ENCODE results near the gene MMP21. TPM values are rescaled to one million over a fixed set of nuclear protein-coding genes. Genes with fewer than 3 reads are reported as not detected.

MMP21 gene
- total and polyA plus RNA-seq, 2 experiments from 2014 or later, result not detected

GRCh38 chr10:125721035-125721434 is 54.6 kb downstream of the MMP21 start:
- no peaks in the 10 kb centered on the region for H3K27me3 ChIP-seq (ENCODE audit: insufficient read depth)

GRCh38 chr10:125720002-125720382 is 55.6 kb downstream of the MMP21 start:
- Histone ChIP-seq H3K27ac (ENCODE audit: low read depth) (peak overlapping the region; percentile 82), H3K9me2 (ENCODE audit: insufficient read depth) (no peaks in the 10 kb centered on the region), H3K4me1 (ENCODE audit: insufficient read depth) (peaks cover 6% of the 10 kb centered on the region; the same call in 1 of the 2 replicates), H3K4me3 (peak overlapping the region; percentile 96), H3K4me2 (peak overlapping the region; percentile 96), H4K20me1 (replicated peaks; ENCODE audit: insufficient read depth) (0 out of 2 replicates have a peak, but pooled peaks cover 6% of the 10 kb centered on the region), H3K27me3 (ENCODE audit: insufficient read depth) (no peaks in the 10 kb centered on the region), H2AFZ (peak overlapping the region; percentile 66; the same call in 1 of the 2 replicates), H3F3A (replicated peaks; ENCODE audit: low read depth) (no peaks in the 10 kb centered on the region), H3K36me3 (ENCODE audit: insufficient read depth) (peaks cover 31% of the 10 kb centered on the region), H3K79me2 (replicated peaks; ENCODE audit: insufficient read depth) (peaks cover 32% of the 10 kb centered on the region)
- no peak for TF ChIP-seq POLR2AphosphoS5 (IDR thresholded peaks at IDR 0.05; ENCODE audit: low read depth)
- no peak for TF ChIP-seq CREB1 (CRISPR knock-in tag; IDR thresholded peaks at IDR 0.05; ENCODE audit: low read depth)
- TF ChIP-seq JUNB (IDR thresholded peaks at IDR 0.05; ENCODE audit: unreplicated experiment), result no peak
- no peak for TF ChIP-seq CTCF (conservative IDR thresholded peaks at IDR 0.05; ENCODE audit: low read depth in 2 of 2)
- H3K4me3 Mint-ChIP-seq, result peak overlapping the region; percentile 95
- H3K4me1 Mint-ChIP-seq, result peaks cover 7% of the 10 kb centered on the region; the same call in 2 of the 3 replicates
- H3K27ac Mint-ChIP-seq, result peak overlapping the region; percentile 91
- ATAC-seq (no peak), DNase-seq (ENCODE audit: low spot score) (no peak)
- H3K27me3 Mint-ChIP-seq (ENCODE audit: insufficient read depth, low read depth, poor library complexity), result peaks cover 5% of the 10 kb centered on the region
- peaks cover 22% of the 10 kb centered on the region for H3K9me3 Mint-ChIP-seq
- peaks cover 48% of the 10 kb centered on the region for H3K36me3 Mint-ChIP-seq (ENCODE audit: low read depth)

More at GRCh38 chr10:125721035-125721434, 54.6 kb downstream of the MMP21 start:
- H3K9me3 Mint-ChIP-seq, result peaks cover 18% of the 10 kb centered on the region
- H3K4me3 ChIP-seq, result peak overlapping the region; percentile 96
- H3K27me3 Mint-ChIP-seq (ENCODE audit: insufficient read depth, low read depth, poor library complexity), result peaks cover 5% of the 10 kb centered on the region
- peak overlapping the region; percentile 96 for H3K4me2 ChIP-seq
- H3K79me2 ChIP-seq (replicated peaks; ENCODE audit: insufficient read depth), result peaks cover 32% of the 10 kb centered on the region
- no peak for TF ChIP-seq NANOG (IDR thresholded peaks at IDR 0.05; ENCODE audit: borderline replicate concordance)
- no peak for TF ChIP-seq POLR2AphosphoS5 (IDR thresholded peaks at IDR 0.05; ENCODE audit: low read depth)
- TF ChIP-seq STAT1 (IDR thresholded peaks at IDR 0.05; ENCODE audit: unreplicated experiment), result no peak
- H3K27ac Mint-ChIP-seq, result no peak overlapping the region
- H3K4me1 Mint-ChIP-seq, result peaks cover 7% of the 10 kb centered on the region; the same call in 2 of the 3 replicates
- peaks cover 6% of the 10 kb centered on the region; the same call in 1 of the 2 replicates for H3K4me1 ChIP-seq (ENCODE audit: insufficient read depth)
- H2AFZ ChIP-seq, result no peak overlapping the region
- H3F3A ChIP-seq (replicated peaks; ENCODE audit: low read depth), result no peaks in the 10 kb centered on the region
- H3K27ac ChIP-seq (ENCODE audit: low read depth), result no peak overlapping the region
- peak overlapping the region; percentile 95 for H3K4me3 Mint-ChIP-seq
- no peaks in the 10 kb centered on the region for H3K9me2 ChIP-seq (ENCODE audit: insufficient read depth)
- peaks cover 39% of the 10 kb centered on the region for H3K36me3 ChIP-seq (ENCODE audit: insufficient read depth)
- 0 out of 2 replicates have a peak, but pooled peaks cover 6% of the 10 kb centered on the region for H4K20me1 ChIP-seq (replicated peaks; ENCODE audit: insufficient read depth)
- ATAC-seq (no peak), DNase-seq (ENCODE audit: low spot score) (no peak)
- peaks cover 54% of the 10 kb centered on the region for H3K36me3 Mint-ChIP-seq (ENCODE audit: low read depth)

GRCh38 chr10:125719173-125720001 is 56.2 kb downstream of the MMP21 start, which contains the start of gene EDRF1:
TSS of gene EDRF1 (plus strand) at chr10:125719709. CDS start at chr10:125719808, 99 bp downstream.
- Mint-ChIP-seq H3K27ac (peak within 1 kb of the TSS; percentile 99), H3K9me3 (peaks cover 22% of the 10 kb centered on the region), H3K27me3 (ENCODE audit: insufficient read depth, low read depth, poor library complexity) (peaks cover 5% of the 10 kb centered on the region), H3K4me3 (peak within 1 kb of the TSS; percentile 95), H3K36me3 (ENCODE audit: low read depth) (peaks cover 42% of the 10 kb centered on the region), H3K4me1 (peaks cover 7% of the 10 kb centered on the region; the same call in 2 of the 3 replicates)
- H3K27me3 ChIP-seq (ENCODE audit: insufficient read depth), result no peaks in the 10 kb centered on the region
- ATAC-seq (peak; percentile 93), DNase-seq (ENCODE audit: low spot score) (peak; percentile 100)
- H3K4me1 ChIP-seq (ENCODE audit: insufficient read depth), result peaks cover 6% of the 10 kb centered on the region; the same call in 1 of the 2 replicates
- H3F3A ChIP-seq (replicated peaks; ENCODE audit: low read depth), result no peaks in the 10 kb centered on the region
- peaks cover 32% of the 10 kb centered on the region for H3K79me2 ChIP-seq (replicated peaks; ENCODE audit: insufficient read depth)
- H3K4me2 ChIP-seq, result peak within 1 kb of the TSS; percentile 96
- no peaks in the 10 kb centered on the region for H3K9me2 ChIP-seq (ENCODE audit: insufficient read depth)
- H4K20me1 ChIP-seq (replicated peaks; ENCODE audit: insufficient read depth), result 0 out of 2 replicates have a peak, but pooled peaks cover 6% of the 10 kb centered on the region
- H3K36me3 ChIP-seq (ENCODE audit: insufficient read depth), result peaks cover 25% of the 10 kb centered on the region
- H3K4me3 ChIP-seq, result peak within 1 kb of the TSS; percentile 96
- H2AFZ ChIP-seq, result peak within 1 kb of the TSS; percentile 66; the same call in 1 of the 2 replicates
- peak within 1 kb of the TSS; percentile 82 for H3K27ac ChIP-seq (ENCODE audit: low read depth)
- TF ChIP-seq ETS1 (IDR thresholded peaks at IDR 0.05), result 0 out of 2 replicates have a peak, but pooled peaks have one; percentile 23
- TF ChIP-seq POLR2AphosphoS5 (IDR thresholded peaks at IDR 0.05; ENCODE audit: low read depth), result peak; percentile 96
- TF ChIP-seq EZH2 (IDR thresholded peaks at IDR 0.05; ENCODE audit: low read depth, unreplicated experiment), result no peak
- TF ChIP-seq EZH2phosphoT487 (IDR thresholded peaks at IDR 0.05; ENCODE audit: unreplicated experiment), result no peak
- no peak for TF ChIP-seq ZNF331 (CRISPR knock-in tag; IDR thresholded peaks at IDR 0.05; ENCODE audit: low read depth)
